HEK293 (cell line): ENCODE results near the gene VSTM2B.

Experiments
- MYNN ChIP-seq: fragments of 450-650 bp; formaldehyde crosslinking; IDR thresholded peaks from 2 replicates; pipeline ENCODE4 v1.5.1; 2016; ENCODE audit warnings: missing biosample characterization, missing genetic modification characterization, borderline replicate concordance
- TRIM28 ChIP-seq: IDR thresholded peaks from 2 replicates; pipeline ENCODE4 v1.6.1; 2011; ENCODE audit warnings: low read length, control low read depth, borderline replicate concordance
- ZBTB7A ChIP-seq: fragments of 450-650 bp; formaldehyde crosslinking; IDR thresholded peaks from 2 replicates; pipeline ENCODE4 v1.5.1; 2016; ENCODE audit warnings: low read depth, missing biosample characterization, missing genetic modification characterization
- ZEB2 ChIP-seq: fragments of 450-650 bp; formaldehyde crosslinking; IDR thresholded peaks from 2 replicates; pipeline ENCODE4 v1.5.1; 2016; ENCODE audit warnings: missing biosample characterization, missing genetic modification characterization
- ZFP41 ChIP-seq: fragments of 450-650 bp; formaldehyde crosslinking; IDR thresholded peaks from 2 replicates; pipeline ENCODE4 v1.5.1; 2016; ENCODE audit warnings: missing biosample characterization, missing genetic modification characterization, borderline replicate concordance
- ZNF121 ChIP-seq: fragments of 450-650 bp; formaldehyde crosslinking; IDR thresholded peaks from 2 replicates; pipeline ENCODE4 v1.5.1; 2016; ENCODE audit warnings: missing biosample characterization, missing genetic modification characterization
- ZNF2 ChIP-seq: fragments of 450-650 bp; formaldehyde crosslinking; IDR thresholded peaks from 2 replicates; pipeline ENCODE4 v1.5.1; 2016; ENCODE audit warnings: missing biosample characterization, missing genetic modification characterization
- ZNF248 ChIP-seq: fragments of 450-650 bp; formaldehyde crosslinking; IDR thresholded peaks from 2 replicates; pipeline ENCODE4 v1.5.1; 2017; ENCODE audit warnings: missing biosample characterization, missing genetic modification characterization
- ZNF416 ChIP-seq: fragments of 450-650 bp; formaldehyde crosslinking; IDR thresholded peaks from 2 replicates; pipeline ENCODE4 v1.5.1; 2016; ENCODE audit warnings: missing biosample characterization, missing genetic modification characterization
- ZNF433 ChIP-seq: fragments of 450-650 bp; formaldehyde crosslinking; IDR thresholded peaks from 2 replicates; pipeline ENCODE4 v1.5.1; 2016; ENCODE audit warnings: missing biosample characterization, missing genetic modification characterization, low read depth
- ZNF48 ChIP-seq: fragments of 450-650 bp; formaldehyde crosslinking; IDR thresholded peaks from 2 replicates; pipeline ENCODE4 v1.5.1; 2016; ENCODE audit warnings: missing biosample characterization, missing genetic modification characterization
- ZNF555 ChIP-seq: fragments of 450-650 bp; formaldehyde crosslinking; conservative IDR thresholded peaks from 2 replicates; pipeline ENCODE4 v1.5.1; 2017; ENCODE audit warnings: missing biosample characterization, mild to moderate bottlenecking, missing genetic modification characterization, inconsistent platforms
- ZNF600 ChIP-seq: fragments of 450-650 bp; formaldehyde crosslinking; IDR thresholded peaks from 2 replicates; pipeline ENCODE4 v1.5.1; 2016; ENCODE audit warnings: missing biosample characterization, missing genetic modification characterization
- ZNF626 ChIP-seq: fragments of 450-650 bp; sonication (Bioruptor Pico); formaldehyde crosslinking; IDR thresholded peaks from 2 replicates; pipeline ENCODE4 v1.5.1; 2018; ENCODE audit warnings: missing biosample characterization, missing genetic modification characterization, inconsistent platforms
- ZNF664 ChIP-seq: fragments of 450-650 bp; formaldehyde crosslinking; IDR thresholded peaks from 2 replicates; pipeline ENCODE4 v1.5.1; 2016; ENCODE audit warnings: missing biosample characterization, missing genetic modification characterization
- ZNF792 ChIP-seq: fragments of 450-650 bp; formaldehyde crosslinking; IDR thresholded peaks from 2 replicates; pipeline ENCODE4 v1.5.1; 2016; ENCODE audit warnings: missing biosample characterization, missing genetic modification characterization
- ZNF830 ChIP-seq: fragments of 450-650 bp; IDR thresholded peaks from 2 replicates; pipeline ENCODE4 v1.5.0; 2018; ENCODE audit warnings: missing biosample characterization, missing genetic modification characterization, low read depth, mild to moderate bottlenecking, moderate library complexity
- ZNF843 ChIP-seq: fragments of 450-650 bp; formaldehyde crosslinking; IDR thresholded peaks from 2 replicates; pipeline ENCODE4 v1.5.1; 2016; ENCODE audit warnings: missing biosample characterization, missing genetic modification characterization
- ZSCAN30 ChIP-seq: fragments of 450-650 bp; IDR thresholded peaks from 2 replicates; pipeline ENCODE4 v1.5.1; 2018; ENCODE audit warnings: missing biosample characterization, mild to moderate bottlenecking, missing genetic modification characterization, moderate library complexity
- ZXDB ChIP-seq: fragments of 450-650 bp; formaldehyde crosslinking; IDR thresholded peaks from 2 replicates; pipeline ENCODE4 v1.5.1; 2016; ENCODE audit warnings: missing biosample characterization, missing genetic modification characterization
- TF ChIP-seq, protein P1 (sequence below): fragments of 450-650 bp; formaldehyde crosslinking; IDR thresholded peaks from 2 replicates; pipeline ENCODE4 v1.5.1; 2016; ENCODE audit warnings: missing biosample characterization, missing genetic modification characterization
- TF ChIP-seq, protein P2 (sequence below): fragments of 450-650 bp; formaldehyde crosslinking; IDR thresholded peaks from 2 replicates; pipeline ENCODE4 v1.5.1; 2016; ENCODE audit warnings: missing biosample characterization, missing genetic modification characterization
- TF ChIP-seq, protein P3 (sequence below): fragments of 450-650 bp; formaldehyde crosslinking; IDR thresholded peaks from 2 replicates; pipeline ENCODE4 v1.5.1; 2016; ENCODE audit warnings: missing biosample characterization, missing genetic modification characterization
- TF ChIP-seq, protein P4 (sequence below): fragments of 450-650 bp; formaldehyde crosslinking; IDR thresholded peaks from 2 replicates; pipeline ENCODE4 v1.5.1; 2016; ENCODE audit warnings: missing biosample characterization, missing genetic modification characterization
- TF ChIP-seq, protein P5 (sequence below): fragments of 450-650 bp; formaldehyde crosslinking; IDR thresholded peaks from 2 replicates; pipeline ENCODE4 v1.5.1; 2017; ENCODE audit warnings: missing biosample characterization, missing genetic modification characterization
- TF ChIP-seq, protein P6 (sequence below): fragments of 450-650 bp; IDR thresholded peaks from 2 replicates; pipeline ENCODE4 v1.5.1; 2018; ENCODE audit warnings: missing biosample characterization, mild to moderate bottlenecking, missing genetic modification characterization
- TF ChIP-seq, protein P7 (sequence below): fragments of 450-650 bp; formaldehyde crosslinking; IDR thresholded peaks from 2 replicates; pipeline ENCODE4 v1.5.1; 2016; ENCODE audit warnings: missing biosample characterization, missing genetic modification characterization, borderline replicate concordance

The VSTM2B gene

DNA sequence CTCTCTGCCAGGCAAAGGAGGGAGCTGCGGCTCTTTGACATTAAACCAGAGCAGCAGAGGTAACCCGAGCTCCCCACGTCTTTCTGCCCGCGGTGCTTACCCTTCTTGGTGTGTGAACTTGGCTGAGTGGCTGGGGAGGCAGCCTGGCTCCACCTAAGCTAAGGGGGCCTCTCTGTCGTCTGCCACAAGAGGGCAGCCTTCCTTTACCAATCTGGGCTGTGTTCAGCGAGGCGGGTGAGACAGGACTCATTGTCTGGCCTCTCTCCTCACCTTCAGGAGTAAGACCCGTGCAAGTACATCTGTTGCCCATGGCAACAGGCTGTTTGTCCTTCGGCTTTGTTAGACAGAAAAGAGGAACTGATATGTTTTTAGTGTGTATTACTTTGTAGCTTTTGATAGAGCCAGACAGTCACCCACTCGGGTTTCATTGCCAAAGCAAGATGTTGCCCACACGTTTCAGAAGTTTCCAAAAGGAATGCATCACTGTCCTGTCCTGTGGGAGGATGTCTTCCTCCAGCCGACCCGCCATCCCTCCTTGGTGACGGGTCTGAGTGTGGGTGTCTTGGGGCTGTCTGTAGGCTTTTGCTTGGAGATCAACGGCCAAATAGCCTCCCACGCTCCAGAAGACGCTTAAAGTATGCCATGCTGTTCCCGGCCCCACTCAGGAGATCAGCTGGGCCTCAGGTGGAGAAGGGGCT is 84.9 kb downstream of the VSTM2B start (continued):
- TF ChIP-seq ZNF600 (tag by site-specific recombination) (peak; percentile 54; the same call in 1 of the 2 replicates), ZSCAN30 (tag by site-specific recombination) (peak; percentile 93; the same call in 1 of the 2 replicates), ZEB2 (tag by site-specific recombination) (no peak), ZNF792 (tag by site-specific recombination) (no peak), ZXDB (tag by site-specific recombination) (peak; percentile 49; the same call in 1 of the 2 replicates), ZNF830 (tag by site-specific recombination) (no peak), ZNF48 (no peak), ZBTB7A (no peak), ZNF664 (tag by site-specific recombination) (no peak), ZNF555 (tag by site-specific recombination) (no peak), ZNF843 (tag by site-specific recombination) (no peak), ZNF121 (tag by site-specific recombination) (no peak; the same call in 1 of the 2 replicates), ZNF626 (tag by site-specific recombination) (no peak), ZNF2 (tag by site-specific recombination) (peak; percentile 84), ZFP41 (tag by site-specific recombination) (no peak), TRIM28 (no peak), ZNF433 (tag by site-specific recombination) (no peak), MYNN (tag by site-specific recombination) (no peak), ZNF416 (tag by site-specific recombination) (no peak), ZNF248 (tag by site-specific recombination) (no peak)
- TF ChIP-seq, protein P1, sequence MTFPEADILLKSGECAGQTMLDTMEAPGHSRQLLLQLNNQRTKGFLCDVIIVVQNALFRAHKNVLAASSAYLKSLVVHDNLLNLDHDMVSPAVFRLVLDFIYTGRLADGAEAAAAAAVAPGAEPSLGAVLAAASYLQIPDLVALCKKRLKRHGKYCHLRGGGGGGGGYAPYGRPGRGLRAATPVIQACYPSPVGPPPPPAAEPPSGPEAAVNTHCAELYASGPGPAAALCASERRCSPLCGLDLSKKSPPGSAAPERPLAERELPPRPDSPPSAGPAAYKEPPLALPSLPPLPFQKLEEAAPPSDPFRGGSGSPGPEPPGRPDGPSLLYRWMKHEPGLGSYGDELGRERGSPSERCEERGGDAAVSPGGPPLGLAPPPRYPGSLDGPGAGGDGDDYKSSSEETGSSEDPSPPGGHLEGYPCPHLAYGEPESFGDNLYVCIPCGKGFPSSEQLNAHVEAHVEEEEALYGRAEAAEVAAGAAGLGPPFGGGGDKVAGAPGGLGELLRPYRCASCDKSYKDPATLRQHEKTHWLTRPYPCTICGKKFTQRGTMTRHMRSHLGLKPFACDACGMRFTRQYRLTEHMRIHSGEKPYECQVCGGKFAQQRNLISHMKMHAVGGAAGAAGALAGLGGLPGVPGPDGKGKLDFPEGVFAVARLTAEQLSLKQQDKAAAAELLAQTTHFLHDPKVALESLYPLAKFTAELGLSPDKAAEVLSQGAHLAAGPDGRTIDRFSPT (tag by site-specific recombination): no peak
- TF ChIP-seq, protein P2, sequence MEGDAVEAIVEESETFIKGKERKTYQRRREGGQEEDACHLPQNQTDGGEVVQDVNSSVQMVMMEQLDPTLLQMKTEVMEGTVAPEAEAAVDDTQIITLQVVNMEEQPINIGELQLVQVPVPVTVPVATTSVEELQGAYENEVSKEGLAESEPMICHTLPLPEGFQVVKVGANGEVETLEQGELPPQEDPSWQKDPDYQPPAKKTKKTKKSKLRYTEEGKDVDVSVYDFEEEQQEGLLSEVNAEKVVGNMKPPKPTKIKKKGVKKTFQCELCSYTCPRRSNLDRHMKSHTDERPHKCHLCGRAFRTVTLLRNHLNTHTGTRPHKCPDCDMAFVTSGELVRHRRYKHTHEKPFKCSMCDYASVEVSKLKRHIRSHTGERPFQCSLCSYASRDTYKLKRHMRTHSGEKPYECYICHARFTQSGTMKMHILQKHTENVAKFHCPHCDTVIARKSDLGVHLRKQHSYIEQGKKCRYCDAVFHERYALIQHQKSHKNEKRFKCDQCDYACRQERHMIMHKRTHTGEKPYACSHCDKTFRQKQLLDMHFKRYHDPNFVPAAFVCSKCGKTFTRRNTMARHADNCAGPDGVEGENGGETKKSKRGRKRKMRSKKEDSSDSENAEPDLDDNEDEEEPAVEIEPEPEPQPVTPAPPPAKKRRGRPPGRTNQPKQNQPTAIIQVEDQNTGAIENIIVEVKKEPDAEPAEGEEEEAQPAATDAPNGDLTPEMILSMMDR (tag by site-specific recombination): peak; percentile 98
- TF ChIP-seq, protein P3, sequence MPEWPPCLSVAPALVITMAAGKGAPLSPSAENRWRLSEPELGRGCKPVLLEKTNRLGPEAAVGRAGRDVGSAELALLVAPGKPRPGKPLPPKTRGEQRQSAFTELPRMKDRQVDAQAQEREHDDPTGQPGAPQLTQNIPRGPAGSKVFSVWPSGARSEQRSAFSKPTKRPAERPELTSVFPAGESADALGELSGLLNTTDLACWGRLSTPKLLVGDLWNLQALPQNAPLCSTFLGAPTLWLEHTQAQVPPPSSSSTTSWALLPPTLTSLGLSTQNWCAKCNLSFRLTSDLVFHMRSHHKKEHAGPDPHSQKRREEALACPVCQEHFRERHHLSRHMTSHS (tag by site-specific recombination): no peak
- TF ChIP-seq, protein P4, sequence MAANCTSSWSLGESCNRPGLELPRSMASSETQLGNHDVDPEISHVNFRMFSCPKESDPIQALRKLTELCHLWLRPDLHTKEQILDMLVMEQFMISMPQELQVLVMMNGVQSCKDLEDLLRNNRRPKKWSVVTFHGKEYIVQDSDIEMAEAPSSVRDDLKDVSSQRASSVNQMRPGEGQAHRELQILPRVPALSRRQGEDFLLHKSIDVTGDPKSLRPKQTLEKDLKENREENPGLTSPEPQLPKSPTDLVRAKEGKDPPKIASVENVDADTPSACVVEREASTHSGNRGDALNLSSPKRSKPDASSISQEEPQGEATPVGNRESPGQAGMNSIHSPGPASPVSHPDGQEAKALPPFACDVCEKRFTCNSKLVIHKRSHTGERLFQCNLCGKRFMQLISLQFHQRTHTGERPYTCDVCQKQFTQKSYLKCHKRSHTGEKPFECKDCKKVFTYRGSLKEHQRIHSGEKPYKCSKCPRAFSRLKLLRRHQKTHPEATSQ (tag by site-specific recombination): no peak
- TF ChIP-seq, protein P5, sequence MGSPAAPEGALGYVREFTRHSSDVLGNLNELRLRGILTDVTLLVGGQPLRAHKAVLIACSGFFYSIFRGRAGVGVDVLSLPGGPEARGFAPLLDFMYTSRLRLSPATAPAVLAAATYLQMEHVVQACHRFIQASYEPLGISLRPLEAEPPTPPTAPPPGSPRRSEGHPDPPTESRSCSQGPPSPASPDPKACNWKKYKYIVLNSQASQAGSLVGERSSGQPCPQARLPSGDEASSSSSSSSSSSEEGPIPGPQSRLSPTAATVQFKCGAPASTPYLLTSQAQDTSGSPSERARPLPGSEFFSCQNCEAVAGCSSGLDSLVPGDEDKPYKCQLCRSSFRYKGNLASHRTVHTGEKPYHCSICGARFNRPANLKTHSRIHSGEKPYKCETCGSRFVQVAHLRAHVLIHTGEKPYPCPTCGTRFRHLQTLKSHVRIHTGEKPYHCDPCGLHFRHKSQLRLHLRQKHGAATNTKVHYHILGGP: no peak
- TF ChIP-seq, protein P6, sequence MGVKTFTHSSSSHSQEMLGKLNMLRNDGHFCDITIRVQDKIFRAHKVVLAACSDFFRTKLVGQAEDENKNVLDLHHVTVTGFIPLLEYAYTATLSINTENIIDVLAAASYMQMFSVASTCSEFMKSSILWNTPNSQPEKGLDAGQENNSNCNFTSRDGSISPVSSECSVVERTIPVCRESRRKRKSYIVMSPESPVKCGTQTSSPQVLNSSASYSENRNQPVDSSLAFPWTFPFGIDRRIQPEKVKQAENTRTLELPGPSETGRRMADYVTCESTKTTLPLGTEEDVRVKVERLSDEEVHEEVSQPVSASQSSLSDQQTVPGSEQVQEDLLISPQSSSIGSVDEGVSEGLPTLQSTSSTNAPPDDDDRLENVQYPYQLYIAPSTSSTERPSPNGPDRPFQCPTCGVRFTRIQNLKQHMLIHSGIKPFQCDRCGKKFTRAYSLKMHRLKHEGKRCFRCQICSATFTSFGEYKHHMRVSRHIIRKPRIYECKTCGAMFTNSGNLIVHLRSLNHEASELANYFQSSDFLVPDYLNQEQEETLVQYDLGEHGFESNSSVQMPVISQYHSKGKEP: no peak
- TF ChIP-seq, protein P7, sequence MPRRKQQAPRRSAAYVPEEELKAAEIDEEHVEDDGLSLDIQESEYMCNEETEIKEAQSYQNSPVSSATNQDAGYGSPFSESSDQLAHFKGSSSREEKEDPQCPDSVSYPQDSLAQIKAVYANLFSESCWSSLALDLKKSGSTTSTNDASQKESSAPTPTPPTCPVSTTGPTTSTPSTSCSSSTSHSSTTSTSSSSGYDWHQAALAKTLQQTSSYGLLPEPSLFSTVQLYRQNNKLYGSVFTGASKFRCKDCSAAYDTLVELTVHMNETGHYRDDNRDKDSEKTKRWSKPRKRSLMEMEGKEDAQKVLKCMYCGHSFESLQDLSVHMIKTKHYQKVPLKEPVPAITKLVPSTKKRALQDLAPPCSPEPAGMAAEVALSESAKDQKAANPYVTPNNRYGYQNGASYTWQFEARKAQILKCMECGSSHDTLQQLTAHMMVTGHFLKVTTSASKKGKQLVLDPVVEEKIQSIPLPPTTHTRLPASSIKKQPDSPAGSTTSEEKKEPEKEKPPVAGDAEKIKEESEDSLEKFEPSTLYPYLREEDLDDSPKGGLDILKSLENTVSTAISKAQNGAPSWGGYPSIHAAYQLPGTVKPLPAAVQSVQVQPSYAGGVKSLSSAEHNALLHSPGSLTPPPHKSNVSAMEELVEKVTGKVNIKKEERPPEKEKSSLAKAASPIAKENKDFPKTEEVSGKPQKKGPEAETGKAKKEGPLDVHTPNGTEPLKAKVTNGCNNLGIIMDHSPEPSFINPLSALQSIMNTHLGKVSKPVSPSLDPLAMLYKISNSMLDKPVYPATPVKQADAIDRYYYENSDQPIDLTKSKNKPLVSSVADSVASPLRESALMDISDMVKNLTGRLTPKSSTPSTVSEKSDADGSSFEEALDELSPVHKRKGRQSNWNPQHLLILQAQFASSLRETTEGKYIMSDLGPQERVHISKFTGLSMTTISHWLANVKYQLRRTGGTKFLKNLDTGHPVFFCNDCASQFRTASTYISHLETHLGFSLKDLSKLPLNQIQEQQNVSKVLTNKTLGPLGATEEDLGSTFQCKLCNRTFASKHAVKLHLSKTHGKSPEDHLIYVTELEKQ (tag by site-specific recombination): no peak
